HCT116 (cell line): Measurements from ENCODE around the gene TSC2.
A peak's percentile ranks its signal among the peaks of the same experiment; 100 is the strongest.

ENCODE experiments used
- POLR2A ChIP-seq: IDR thresholded peaks from 2 replicates; pipeline ENCODE4 v1.7.0; 2011; ENCODE audit warnings: borderline replicate concordance; ENCODE audit not compliant: insufficient read depth, insufficient read length; ENCODE audit errors: extremely low read depth
- TF ChIP-seq, protein P1 (sequence below), 3 experiments: fragments of 200-600 bp in 1 of 3; sonication (generic) in 1 of 3; IDR thresholded peaks in 2 of 3; conservative IDR thresholded peaks in 1 of 3; 2 replicates each; pipeline ENCODE4 v1.5.1; 2012 to 2017; ENCODE audit warnings: low read depth in 2 of 3, low read length in 2 of 3, antibody characterized with exemption in 1 of 3, borderline replicate concordance in 1 of 3, control low read depth in 1 of 3, mild to moderate bottlenecking in 1 of 3, mixed read lengths in 1 of 3, mixed run types in 1 of 3, moderate library complexity in 1 of 3; ENCODE audit not compliant: insufficient read depth in 1 of 3

DNA sequence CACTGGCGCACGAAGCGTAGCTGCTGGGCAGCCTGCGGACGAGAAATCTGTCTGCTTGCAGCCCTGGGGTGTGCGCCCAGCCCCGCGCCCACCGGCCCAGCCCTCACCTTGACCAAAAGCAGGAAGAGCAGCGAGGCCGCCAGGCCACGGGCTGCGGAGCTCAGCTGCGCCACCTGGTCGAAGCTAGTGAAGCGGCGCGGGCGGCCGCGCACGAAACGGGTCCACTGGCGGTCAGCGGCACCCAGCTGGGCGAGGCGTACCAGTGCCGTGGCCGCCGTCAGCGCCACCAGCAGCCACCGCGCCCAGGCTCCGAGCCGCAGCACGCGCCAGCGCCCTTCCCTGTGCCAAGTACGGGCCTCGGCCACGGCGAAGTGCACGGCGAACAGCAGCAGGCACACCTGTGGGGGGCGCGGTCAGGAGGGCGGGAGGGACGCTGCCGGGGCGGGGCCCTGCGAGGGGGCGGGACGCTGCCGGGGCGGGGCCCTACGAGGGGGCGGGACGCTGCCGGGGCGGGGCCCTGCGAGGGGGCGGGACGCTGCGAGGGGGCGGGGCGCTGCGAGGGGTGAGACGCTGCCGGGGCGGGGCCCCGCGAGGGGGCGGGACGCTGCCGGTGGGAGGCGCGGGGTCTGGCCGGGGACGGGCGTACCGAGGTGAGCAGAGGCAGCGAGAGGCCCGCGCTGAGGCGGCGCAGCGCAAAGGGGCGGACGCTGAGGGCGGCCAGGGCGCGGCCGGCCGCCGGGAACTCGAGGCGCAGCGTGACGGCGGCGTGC, 43.2 kb downstream of the TSC2 start:
- no peak for TF ChIP-seq POLR2A
- TF ChIP-seq, protein P1, sequence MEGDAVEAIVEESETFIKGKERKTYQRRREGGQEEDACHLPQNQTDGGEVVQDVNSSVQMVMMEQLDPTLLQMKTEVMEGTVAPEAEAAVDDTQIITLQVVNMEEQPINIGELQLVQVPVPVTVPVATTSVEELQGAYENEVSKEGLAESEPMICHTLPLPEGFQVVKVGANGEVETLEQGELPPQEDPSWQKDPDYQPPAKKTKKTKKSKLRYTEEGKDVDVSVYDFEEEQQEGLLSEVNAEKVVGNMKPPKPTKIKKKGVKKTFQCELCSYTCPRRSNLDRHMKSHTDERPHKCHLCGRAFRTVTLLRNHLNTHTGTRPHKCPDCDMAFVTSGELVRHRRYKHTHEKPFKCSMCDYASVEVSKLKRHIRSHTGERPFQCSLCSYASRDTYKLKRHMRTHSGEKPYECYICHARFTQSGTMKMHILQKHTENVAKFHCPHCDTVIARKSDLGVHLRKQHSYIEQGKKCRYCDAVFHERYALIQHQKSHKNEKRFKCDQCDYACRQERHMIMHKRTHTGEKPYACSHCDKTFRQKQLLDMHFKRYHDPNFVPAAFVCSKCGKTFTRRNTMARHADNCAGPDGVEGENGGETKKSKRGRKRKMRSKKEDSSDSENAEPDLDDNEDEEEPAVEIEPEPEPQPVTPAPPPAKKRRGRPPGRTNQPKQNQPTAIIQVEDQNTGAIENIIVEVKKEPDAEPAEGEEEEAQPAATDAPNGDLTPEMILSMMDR (IDR thresholded peaks at IDR 0.05 in 2 of 3, conservative IDR thresholded peaks at IDR 0.05 in 1 of 3; ENCODE audit: borderline replicate concordance in 1 of 3, insufficient read depth in 1 of 3, low read depth in 2 of 3, low read length in 2 of 3), result peak; percentile 54 to 63 (median 55)
